Endothelial cell (in vitro differentiated cells): ENCODE measurements around the gene SLC25A33. TPM values are rescaled to one million over a fixed set of nuclear protein-coding genes. Genes with fewer than 3 reads are reported as not detected.

Experiments
- DNase-seq: peaks from one replicate; pipeline ENCODE4 v3.0.0; 2021; ENCODE audit warnings: low spot score
- H3K27ac Mint-ChIP-seq: one replicate; pipeline ENCODE4 v1.8.0; 2021; ENCODE audit warnings: mixed read lengths, inconsistent platforms; ENCODE audit not compliant: unreplicated experiment
- H3K27me3 Mint-ChIP-seq: one replicate; pipeline ENCODE4 v1.8.0; 2021; ENCODE audit warnings: mild to moderate bottlenecking, moderate library complexity, mixed read lengths, inconsistent platforms; ENCODE audit not compliant: unreplicated experiment
- H3K36me3 Mint-ChIP-seq: one replicate; pipeline ENCODE4 v1.8.0; 2021; ENCODE audit warnings: mild to moderate bottlenecking, low read depth, mixed read lengths, inconsistent platforms; ENCODE audit not compliant: unreplicated experiment
- H3K4me1 Mint-ChIP-seq: one replicate; pipeline ENCODE4 v1.8.0; 2021; ENCODE audit warnings: mild to moderate bottlenecking, mixed read lengths, inconsistent platforms; ENCODE audit not compliant: unreplicated experiment
- H3K4me3 Mint-ChIP-seq: one replicate; pipeline ENCODE4 v1.8.0; 2021; ENCODE audit warnings: mild to moderate bottlenecking, mixed read lengths, inconsistent platforms; ENCODE audit not compliant: unreplicated experiment
- H3K9me3 Mint-ChIP-seq: one replicate; pipeline ENCODE4 v1.8.0; 2021; ENCODE audit warnings: mixed read lengths, inconsistent platforms; ENCODE audit not compliant: unreplicated experiment
- total RNA-seq: library from RNA; stranded (reverse); fragmentation: NEBNext Ultra II Directional; extraction: Animal tissue kit (Norgen Biotek cat#: 25700); gene quantifications from one replicate; pipeline ENCODE4 v1.2.1, GENCODE V29; 2021; ENCODE audit not compliant: unreplicated experiment
- TF ChIP-seq, protein P1 (sequence below): fragments of 200-600 bp; sonication (generic); IDR thresholded peaks from one replicate; pipeline ENCODE4 v1.5.0; 2021; ENCODE audit warnings: antibody characterized with exemption; ENCODE audit not compliant: unreplicated experiment

The SLC25A33 gene
- total RNA-seq, 1 donor from 2014 or later = 4.2 TPM

DNA sequence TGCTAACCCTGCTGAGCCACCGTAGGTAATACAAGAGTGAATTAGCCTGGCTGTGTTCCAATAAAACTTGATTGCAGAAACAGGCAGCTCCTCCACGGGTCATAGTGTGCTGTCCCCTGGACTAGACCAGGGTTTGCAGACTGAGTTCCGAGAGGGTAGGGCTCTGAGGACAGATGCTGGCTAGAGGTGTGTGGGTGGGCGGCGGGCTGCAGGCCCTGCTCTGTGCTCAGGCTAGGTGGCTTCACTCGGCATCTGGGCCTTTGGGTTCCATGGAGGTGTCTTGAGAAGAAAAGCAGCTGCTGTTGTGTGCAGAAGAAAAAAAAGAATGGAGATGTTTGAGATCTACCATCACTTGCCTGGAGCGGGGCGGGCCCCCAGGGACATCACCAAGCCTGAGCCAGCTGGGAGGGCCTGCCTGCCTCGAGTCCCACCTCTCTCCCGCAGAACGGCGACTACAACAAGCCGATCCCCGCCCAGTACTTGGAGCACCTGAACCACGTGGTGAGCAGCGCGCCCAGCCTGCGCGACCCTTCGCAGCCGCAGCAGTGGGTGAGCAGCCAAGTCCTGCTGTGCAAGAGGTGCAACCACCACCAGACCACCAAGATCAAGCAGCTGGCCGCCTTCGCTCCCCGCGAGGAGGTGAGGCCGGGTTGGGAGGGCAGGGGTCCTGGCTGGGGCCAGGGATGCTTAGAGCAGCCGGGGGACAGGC, 57.3 kb downstream of the SLC25A33 start:
- H3K27me3 Mint-ChIP-seq = peaks cover 5% of the 10 kb centered on the region
- H3K36me3 Mint-ChIP-seq = no peaks in the 10 kb centered on the region
- TF ChIP-seq, protein P1, sequence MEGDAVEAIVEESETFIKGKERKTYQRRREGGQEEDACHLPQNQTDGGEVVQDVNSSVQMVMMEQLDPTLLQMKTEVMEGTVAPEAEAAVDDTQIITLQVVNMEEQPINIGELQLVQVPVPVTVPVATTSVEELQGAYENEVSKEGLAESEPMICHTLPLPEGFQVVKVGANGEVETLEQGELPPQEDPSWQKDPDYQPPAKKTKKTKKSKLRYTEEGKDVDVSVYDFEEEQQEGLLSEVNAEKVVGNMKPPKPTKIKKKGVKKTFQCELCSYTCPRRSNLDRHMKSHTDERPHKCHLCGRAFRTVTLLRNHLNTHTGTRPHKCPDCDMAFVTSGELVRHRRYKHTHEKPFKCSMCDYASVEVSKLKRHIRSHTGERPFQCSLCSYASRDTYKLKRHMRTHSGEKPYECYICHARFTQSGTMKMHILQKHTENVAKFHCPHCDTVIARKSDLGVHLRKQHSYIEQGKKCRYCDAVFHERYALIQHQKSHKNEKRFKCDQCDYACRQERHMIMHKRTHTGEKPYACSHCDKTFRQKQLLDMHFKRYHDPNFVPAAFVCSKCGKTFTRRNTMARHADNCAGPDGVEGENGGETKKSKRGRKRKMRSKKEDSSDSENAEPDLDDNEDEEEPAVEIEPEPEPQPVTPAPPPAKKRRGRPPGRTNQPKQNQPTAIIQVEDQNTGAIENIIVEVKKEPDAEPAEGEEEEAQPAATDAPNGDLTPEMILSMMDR = no peak
- DNase-seq = no peak
- peaks cover 18% of the 10 kb centered on the region for H3K4me1 Mint-ChIP-seq
- H3K27ac Mint-ChIP-seq = peak overlapping the region; percentile 42
- no peaks in the 10 kb centered on the region for H3K9me3 Mint-ChIP-seq
- no peak overlapping the region for H3K4me3 Mint-ChIP-seq

DNA sequence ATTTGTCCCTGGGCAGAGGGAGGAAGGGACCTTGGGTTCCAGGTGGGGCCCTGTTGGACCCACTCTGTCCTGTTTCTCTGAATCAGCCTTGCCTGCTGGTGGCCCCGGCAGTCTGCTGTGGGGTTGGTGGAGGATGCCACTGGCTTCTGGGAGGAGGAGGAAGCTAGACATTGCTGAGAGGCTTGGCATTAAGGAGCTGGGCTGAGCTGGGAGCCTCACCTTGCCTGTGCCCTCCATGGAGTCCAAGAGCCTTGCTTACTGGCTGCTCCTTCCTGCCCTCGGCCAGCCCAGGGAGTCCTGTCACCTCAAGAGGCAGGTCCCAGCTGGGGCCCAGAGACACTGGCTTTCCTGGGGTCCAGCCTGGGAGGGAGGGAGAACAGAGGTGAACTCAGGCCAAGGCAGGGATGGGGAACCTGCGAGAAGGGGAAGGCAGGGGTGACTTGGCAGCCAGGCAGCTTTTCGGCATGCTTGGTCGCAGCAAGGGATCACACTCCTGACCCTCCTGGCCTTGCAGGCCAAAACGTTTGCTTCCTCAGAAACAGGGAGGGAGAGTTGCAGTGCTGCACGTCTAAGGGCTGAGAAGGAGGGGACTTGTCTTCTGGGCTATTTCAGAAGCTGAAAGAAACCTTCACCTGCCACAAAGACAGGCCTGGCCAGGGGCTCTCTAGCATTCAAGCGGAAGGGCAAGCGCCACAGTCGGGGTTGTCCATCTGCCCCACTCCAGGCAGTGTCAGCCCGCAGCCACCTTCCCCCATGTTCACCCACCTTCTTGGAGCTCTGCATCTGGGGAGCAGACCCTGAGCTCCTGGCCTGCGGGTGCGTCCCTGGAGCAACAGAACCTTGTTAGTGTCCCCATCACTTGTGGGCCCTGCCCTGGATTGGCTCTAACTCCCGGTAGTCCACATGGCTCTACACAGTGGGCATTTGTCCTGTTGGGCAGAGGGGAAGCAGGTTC, 58.4 kb downstream of the SLC25A33 start:
- H3K27ac Mint-ChIP-seq = no peak overlapping the region
- peaks cover 5% of the 10 kb centered on the region for H3K27me3 Mint-ChIP-seq
- H3K9me3 Mint-ChIP-seq = no peaks in the 10 kb centered on the region
- no peaks in the 10 kb centered on the region for H3K36me3 Mint-ChIP-seq
- TF ChIP-seq, protein P1 = no peak
- no peak overlapping the region for H3K4me3 Mint-ChIP-seq
- no peak for DNase-seq
- H3K4me1 Mint-ChIP-seq = peaks cover 10% of the 10 kb centered on the region

DNA sequence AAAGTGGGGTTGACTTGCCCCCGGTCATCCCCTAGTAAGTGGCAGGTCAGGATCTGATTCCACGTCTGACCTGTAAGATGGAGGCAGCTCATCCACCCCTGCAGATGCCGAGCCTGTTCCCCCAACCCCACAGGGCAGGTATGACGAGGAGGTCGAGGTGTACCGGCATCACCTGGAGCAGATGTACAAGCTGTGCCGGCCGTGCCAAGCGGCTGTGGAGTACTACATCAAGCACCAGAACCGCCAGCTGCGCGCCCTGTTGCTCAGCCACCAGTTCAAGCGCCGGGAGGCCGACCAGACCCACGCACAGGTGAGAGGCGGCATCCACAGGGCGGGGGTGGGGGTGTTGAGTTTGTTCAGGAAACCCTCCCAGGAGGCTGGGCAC, 59.0 kb downstream of the SLC25A33 start:
- H3K4me1 Mint-ChIP-seq = peaks cover 4% of the 10 kb centered on the region
- no peaks in the 10 kb centered on the region for H3K36me3 Mint-ChIP-seq
- H3K27ac Mint-ChIP-seq = no peak overlapping the region
- no peak overlapping the region for H3K4me3 Mint-ChIP-seq
- no peak for DNase-seq
- H3K27me3 Mint-ChIP-seq = peaks cover 5% of the 10 kb centered on the region
- no peaks in the 10 kb centered on the region for H3K9me3 Mint-ChIP-seq
- TF ChIP-seq, protein P1 = no peak

- DNase-seq = no peak
- TF ChIP-seq, protein P1 = no peak
Measured at GRCh38 chr1:9599741-9600140, 60.5 kb downstream of the SLC25A33 start.

More at GRCh38 chr1:9599741-9600140, 60.5 kb downstream of the SLC25A33 start:
- peaks cover 5% of the 10 kb centered on the region for H3K27me3 Mint-ChIP-seq
- H3K4me1 Mint-ChIP-seq = no peaks in the 10 kb centered on the region
- no peaks in the 10 kb centered on the region for H3K9me3 Mint-ChIP-seq
- H3K27ac Mint-ChIP-seq = no peak overlapping the region
- no peak overlapping the region for H3K4me3 Mint-ChIP-seq
- peaks cover 3% of the 10 kb centered on the region for H3K36me3 Mint-ChIP-seq
